Nephron (organoid): ENCODE data around the gene RIMBP3C.
A peak's percentile ranks its signal among the peaks of the same experiment; 100 is the strongest.
"Not testable (repeated sequence)": the region's sequence is repeated elsewhere in the genome, so short reads cannot be mapped to it uniquely, and the experiment has no call there.

Experiments
- H3K27ac Mint-ChIP-seq, 3 experiments: 2 replicates each; pipeline ENCODE4 v1.8.0; 2020; ENCODE audit warnings: mixed read lengths in 3 of 3, mild to moderate bottlenecking in 2 of 3, moderate library complexity in 1 of 3
- H3K27me3 Mint-ChIP-seq: 2 replicates; pipeline ENCODE4 v1.8.0; 2021; ENCODE audit warnings: low read depth, mild to moderate bottlenecking, moderate library complexity, mixed read lengths
- H3K36me3 Mint-ChIP-seq: 2 replicates; pipeline ENCODE4 v1.8.0; 2020; ENCODE audit warnings: low read depth, mixed read lengths
- H3K4me1 Mint-ChIP-seq: 2 replicates; pipeline ENCODE4 v1.8.0; 2020; ENCODE audit warnings: mixed read lengths
- H3K4me3 Mint-ChIP-seq, 3 experiments: 2 replicates each; pipeline ENCODE4 v1.8.0; 2020; ENCODE audit warnings: mild to moderate bottlenecking in 3 of 3, mixed read lengths in 3 of 3, moderate library complexity in 2 of 3
- H3K9me3 Mint-ChIP-seq: 2 replicates; pipeline ENCODE4 v1.8.0; 2020; ENCODE audit warnings: mixed read lengths
- TF ChIP-seq, protein P1 (sequence below), 3 experiments: fragments of 200-600 bp; sonication (generic); IDR thresholded peaks; one replicate each; pipeline ENCODE4 v1.5.0; 2021; ENCODE audit warnings: antibody characterized with exemption in 3 of 3; ENCODE audit not compliant: unreplicated experiment in 3 of 3

Gene RIMBP3C

DNA sequence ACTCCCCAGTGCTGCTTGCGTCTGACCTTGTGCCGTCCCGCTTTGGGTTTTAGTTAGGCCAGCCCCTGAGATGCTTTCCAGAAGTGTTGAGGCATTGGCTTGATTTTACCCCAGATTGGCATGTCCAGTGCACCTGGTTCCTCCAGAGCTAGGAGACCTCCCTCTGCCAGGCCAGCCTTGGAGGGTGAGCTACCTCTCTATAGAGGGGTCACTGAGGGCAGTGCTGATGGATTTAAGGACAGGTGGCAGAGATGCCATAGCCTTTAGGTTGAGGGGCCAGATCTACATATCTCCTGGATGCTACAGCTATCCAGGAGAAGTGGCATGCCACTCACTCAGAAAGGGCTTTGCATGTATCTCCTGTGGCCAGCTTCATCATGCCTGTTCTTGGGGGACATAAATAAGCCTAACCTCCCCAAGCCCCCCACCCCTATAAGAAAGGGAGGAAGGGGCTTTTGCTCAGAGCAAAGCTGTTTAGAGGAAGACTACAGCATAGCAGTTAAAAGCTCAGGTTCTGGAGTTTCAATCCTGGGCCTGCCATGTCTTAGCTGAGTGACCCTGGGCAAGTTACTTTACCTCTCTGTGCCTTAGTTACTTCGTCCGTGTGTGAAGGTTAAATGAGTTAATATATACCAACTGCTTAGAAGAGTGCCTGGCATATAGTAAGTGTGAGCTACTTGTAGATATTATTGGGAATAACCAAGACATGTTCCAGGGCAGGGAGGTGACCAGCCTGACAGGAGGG is 22.7 kb upstream of the RIMBP3C start:
- H3K27ac Mint-ChIP-seq = peak overlapping the region in 1 of 3 experiments; percentile 58
- no peak overlapping the region for H3K4me3 Mint-ChIP-seq
- H3K4me1 Mint-ChIP-seq = peaks cover 51% of the 10 kb centered on the region
- no peaks in the 10 kb centered on the region for H3K27me3 Mint-ChIP-seq
- TF ChIP-seq, protein P1, sequence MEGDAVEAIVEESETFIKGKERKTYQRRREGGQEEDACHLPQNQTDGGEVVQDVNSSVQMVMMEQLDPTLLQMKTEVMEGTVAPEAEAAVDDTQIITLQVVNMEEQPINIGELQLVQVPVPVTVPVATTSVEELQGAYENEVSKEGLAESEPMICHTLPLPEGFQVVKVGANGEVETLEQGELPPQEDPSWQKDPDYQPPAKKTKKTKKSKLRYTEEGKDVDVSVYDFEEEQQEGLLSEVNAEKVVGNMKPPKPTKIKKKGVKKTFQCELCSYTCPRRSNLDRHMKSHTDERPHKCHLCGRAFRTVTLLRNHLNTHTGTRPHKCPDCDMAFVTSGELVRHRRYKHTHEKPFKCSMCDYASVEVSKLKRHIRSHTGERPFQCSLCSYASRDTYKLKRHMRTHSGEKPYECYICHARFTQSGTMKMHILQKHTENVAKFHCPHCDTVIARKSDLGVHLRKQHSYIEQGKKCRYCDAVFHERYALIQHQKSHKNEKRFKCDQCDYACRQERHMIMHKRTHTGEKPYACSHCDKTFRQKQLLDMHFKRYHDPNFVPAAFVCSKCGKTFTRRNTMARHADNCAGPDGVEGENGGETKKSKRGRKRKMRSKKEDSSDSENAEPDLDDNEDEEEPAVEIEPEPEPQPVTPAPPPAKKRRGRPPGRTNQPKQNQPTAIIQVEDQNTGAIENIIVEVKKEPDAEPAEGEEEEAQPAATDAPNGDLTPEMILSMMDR (IDR thresholded peaks at IDR 0.05; ENCODE audit: unreplicated experiment in 3 of 3) = no peak
- peaks cover 9% of the 10 kb centered on the region for H3K36me3 Mint-ChIP-seq
- no peaks in the 10 kb centered on the region for H3K9me3 Mint-ChIP-seq

DNA sequence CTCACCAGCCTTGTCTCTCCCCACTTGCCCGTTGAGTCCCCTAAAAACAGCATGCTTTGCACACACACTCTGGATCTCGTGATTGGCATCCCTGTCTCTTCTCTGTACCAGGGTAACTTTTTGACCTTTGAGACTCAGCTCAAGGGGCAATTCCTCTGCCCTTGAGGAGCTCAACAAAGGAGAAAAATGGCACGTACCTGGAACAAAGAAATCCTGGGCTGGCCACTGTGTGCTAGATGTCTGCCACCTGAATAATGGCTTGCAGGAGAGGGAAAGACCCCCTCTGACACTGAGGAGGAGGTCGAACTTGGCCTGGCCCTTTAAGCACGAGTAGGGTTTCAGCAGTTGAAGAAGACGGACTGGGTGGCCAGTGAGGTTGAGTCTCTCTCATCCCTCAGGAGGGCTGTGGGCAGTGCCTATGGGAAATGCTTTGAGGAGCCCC is 22.1 kb upstream of the RIMBP3C start:
- TF ChIP-seq, protein P1 (IDR thresholded peaks at IDR 0.05; ENCODE audit: unreplicated experiment in 3 of 3) = no peak
- peaks cover 53% of the 10 kb centered on the region for H3K4me1 Mint-ChIP-seq
- H3K27me3 Mint-ChIP-seq = no peaks in the 10 kb centered on the region
- H3K4me3 Mint-ChIP-seq = no peak overlapping the region
- H3K36me3 Mint-ChIP-seq = peaks cover 5% of the 10 kb centered on the region
- H3K27ac Mint-ChIP-seq = peak overlapping the region in 1 of 3 experiments; percentile 13
- no peaks in the 10 kb centered on the region for H3K9me3 Mint-ChIP-seq

DNA sequence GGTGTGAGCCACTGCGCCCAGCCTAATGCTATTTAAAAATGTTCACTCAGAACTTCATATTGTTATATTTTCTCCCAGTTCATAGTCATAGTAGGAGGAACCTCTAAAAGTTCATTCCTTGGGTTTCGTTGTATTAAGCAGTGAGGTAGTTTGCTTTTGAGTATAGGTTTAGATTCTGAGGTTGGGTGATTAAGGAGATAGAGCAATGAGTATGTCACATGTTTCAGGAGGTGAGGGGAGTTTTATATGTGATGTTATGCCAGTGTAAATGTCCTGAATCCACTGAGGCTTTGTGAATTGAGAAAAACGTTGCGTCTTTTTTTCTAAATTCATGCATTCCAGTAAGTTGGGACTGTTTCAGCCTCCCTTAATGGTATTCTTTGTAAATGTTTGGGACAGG is 20.4 kb upstream of the RIMBP3C start:
- Mint-ChIP-seq H3K36me3 (peaks cover 4% of the 10 kb centered on the region), H3K9me3 (no peaks in the 10 kb centered on the region), H3K4me1 (peaks cover 46% of the 10 kb centered on the region), H3K4me3 (peak overlapping the region; percentile 5 to 50 (median 16)), H3K27me3 (no peaks in the 10 kb centered on the region), H3K27ac (peak overlapping the region in 1 of 3 experiments; percentile 35)
- TF ChIP-seq, protein P1 (IDR thresholded peaks at IDR 0.05; ENCODE audit: unreplicated experiment in 3 of 3) = no peak

DNA sequence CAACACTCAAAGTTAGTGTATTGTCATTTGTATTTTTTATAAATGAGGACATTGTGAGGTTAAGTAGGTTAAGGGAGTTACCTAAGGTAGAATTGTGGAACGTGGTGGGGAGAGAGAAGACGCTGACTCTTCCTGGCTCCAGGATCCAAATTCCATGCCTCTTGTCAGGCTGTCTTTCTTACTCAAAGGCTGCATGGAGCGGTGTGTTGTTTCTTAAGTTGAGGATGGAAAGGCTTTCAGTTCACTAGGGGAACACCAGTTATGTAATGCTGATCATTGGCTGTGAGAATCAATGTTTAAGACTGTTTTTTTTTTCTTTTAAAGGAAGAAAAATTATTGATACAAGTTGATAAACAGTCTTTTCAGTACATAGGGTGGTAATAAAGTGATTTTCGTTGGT is 19.1 kb upstream of the RIMBP3C start:
- Mint-ChIP-seq H3K36me3 (peaks cover 4% of the 10 kb centered on the region), H3K4me1 (peaks cover 46% of the 10 kb centered on the region)
- TF ChIP-seq, protein P1 (IDR thresholded peaks at IDR 0.05; ENCODE audit: unreplicated experiment in 3 of 3) = no peak

DNA sequence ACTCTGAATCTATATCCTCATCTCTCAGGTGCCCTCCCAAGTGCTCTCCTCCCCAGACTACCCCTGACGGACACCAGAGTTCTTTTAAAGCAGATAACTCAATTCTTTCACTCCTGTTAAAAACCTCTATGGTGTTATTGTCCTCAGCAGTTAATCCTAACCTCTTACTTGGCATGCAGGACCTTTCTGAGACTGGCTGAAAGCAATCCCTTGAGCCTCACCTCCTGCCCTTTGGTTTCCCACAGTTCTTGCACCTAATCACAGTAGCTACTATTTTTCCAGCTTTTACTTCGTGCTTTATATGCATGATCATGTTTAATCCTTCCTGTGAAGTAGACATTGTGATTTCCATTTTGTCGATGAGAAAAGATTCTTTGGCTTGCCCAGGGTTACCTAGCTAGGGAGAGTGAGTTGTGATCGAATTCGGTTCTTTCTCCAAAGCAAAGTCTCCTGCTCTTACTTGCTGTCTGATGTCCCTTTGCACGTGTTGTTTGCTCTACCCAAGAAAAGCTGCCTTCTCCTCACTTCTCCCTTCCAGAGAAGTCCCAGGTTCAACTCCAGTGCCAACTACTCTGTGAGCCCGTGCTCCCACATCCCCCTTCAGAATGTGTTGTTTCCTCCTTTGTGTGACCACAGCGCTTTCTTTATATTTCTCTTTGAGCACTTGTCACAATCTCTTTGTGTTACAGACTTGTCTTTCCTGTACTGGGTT is 18.4 kb upstream of the RIMBP3C start:
- Mint-ChIP-seq H3K27me3 (no peaks in the 10 kb centered on the region), H3K36me3 (peaks cover 4% of the 10 kb centered on the region), H3K4me3 (peak overlapping the region; percentile 92 to 97 (median 96)), H3K9me3 (no peaks in the 10 kb centered on the region), H3K4me1 (peaks cover 46% of the 10 kb centered on the region), H3K27ac (peak overlapping the region; percentile 52 to 97 (median 96))
- TF ChIP-seq, protein P1 (IDR thresholded peaks at IDR 0.05; ENCODE audit: unreplicated experiment in 3 of 3) = no peak

More for the DNA sequence above, 19.1 kb upstream of the RIMBP3C start:
- Mint-ChIP-seq H3K9me3 (no peaks in the 10 kb centered on the region), H3K27me3 (no peaks in the 10 kb centered on the region), H3K4me3 (peak overlapping the region; percentile 44 to 97 (median 92)), H3K27ac (peak overlapping the region in 2 of 3 experiments; percentile 52 to 97)

DNA sequence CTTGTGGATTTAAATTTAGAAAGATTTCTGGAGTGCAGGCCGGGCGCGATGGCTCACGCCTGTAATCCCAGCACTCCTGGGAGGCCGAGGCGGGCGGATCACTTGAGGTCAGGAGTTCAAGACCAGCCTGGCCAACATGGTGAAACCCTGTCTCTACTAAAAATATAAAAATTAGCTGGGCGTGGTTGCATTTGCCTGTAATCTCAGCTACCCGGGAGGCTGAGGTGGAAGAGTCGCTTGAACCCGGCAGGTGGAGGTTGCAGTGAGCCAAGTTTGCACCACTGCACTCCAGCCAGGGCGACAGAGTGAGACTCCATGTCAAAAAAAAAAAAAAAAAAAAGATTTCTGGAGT is 17.8 kb upstream of the RIMBP3C start:
- H3K36me3 Mint-ChIP-seq, H3K9me3 Mint-ChIP-seq, H3K27me3 Mint-ChIP-seq: not testable (repeated sequence)
- H3K4me1 Mint-ChIP-seq = peaks cover 42% of the 10 kb centered on the region
- H3K4me3 Mint-ChIP-seq = peak overlapping the region; percentile 92 to 97 (median 96)
- H3K27ac Mint-ChIP-seq = peak overlapping the region; percentile 85 to 97 (median 97)
